Chondrocyte (in vitro differentiated cells): ENCODE results near the gene STC2. TPM values are rescaled to one million over a fixed set of nuclear protein-coding genes. Genes with fewer than 3 reads are reported as not detected.
A peak's percentile ranks its signal among the peaks of the same experiment; 100 is the strongest.

Experiments
- DNase-seq: peaks from one replicate; pipeline ENCODE4 v3.0.0; 2021; ENCODE audit warnings: mixed read lengths, low spot score
- H3K27ac Mint-ChIP-seq: one replicate; pipeline ENCODE4 v1.8.0; 2021; ENCODE audit warnings: mild to moderate bottlenecking, moderate library complexity, mixed read lengths; ENCODE audit not compliant: unreplicated experiment
- H3K27me3 Mint-ChIP-seq: 2 replicates; pipeline ENCODE4 v1.8.0; 2021; ENCODE audit warnings: low read depth, mixed read lengths
- H3K36me3 Mint-ChIP-seq: 2 replicates; pipeline ENCODE4 v1.8.0; 2021; ENCODE audit warnings: low read depth, mixed read lengths
- H3K4me1 Mint-ChIP-seq: 2 replicates; pipeline ENCODE4 v1.8.0; 2021; ENCODE audit warnings: low read depth, mild to moderate bottlenecking, mixed read lengths
- H3K4me3 Mint-ChIP-seq: one replicate; pipeline ENCODE4 v1.8.0; 2021; ENCODE audit warnings: mild to moderate bottlenecking, moderate library complexity, mixed read lengths; ENCODE audit not compliant: unreplicated experiment
- H3K9me3 Mint-ChIP-seq: 2 replicates; pipeline ENCODE4 v1.8.0; 2021; ENCODE audit warnings: low read depth, mixed read lengths
- total RNA-seq: library from RNA; stranded (reverse); gene quantifications from 3 replicates; pipeline ENCODE4 v1.2.1, GENCODE V29; 2021
- TF ChIP-seq, protein P1 (sequence below): fragments of 200-600 bp; sonication (generic); IDR thresholded peaks from 2 replicates; pipeline ENCODE4 v1.5.0; 2021; ENCODE audit warnings: antibody characterized with exemption, mild to moderate bottlenecking, moderate library complexity

The STC2 gene
- total RNA-seq, 1 donor from 2014 or later, result 1,121 TPM

- Mint-ChIP-seq H3K9me3 (no peaks in the 10 kb centered on the region), H3K27me3 (no peaks in the 10 kb centered on the region), H3K4me3 (no peak overlapping the region), H3K27ac (no peak overlapping the region), H3K4me1 (peaks cover 18% of the 10 kb centered on the region), H3K36me3 (peaks cover 3% of the 10 kb centered on the region)
- DNase-seq, result no peak
- TF ChIP-seq, protein P1, sequence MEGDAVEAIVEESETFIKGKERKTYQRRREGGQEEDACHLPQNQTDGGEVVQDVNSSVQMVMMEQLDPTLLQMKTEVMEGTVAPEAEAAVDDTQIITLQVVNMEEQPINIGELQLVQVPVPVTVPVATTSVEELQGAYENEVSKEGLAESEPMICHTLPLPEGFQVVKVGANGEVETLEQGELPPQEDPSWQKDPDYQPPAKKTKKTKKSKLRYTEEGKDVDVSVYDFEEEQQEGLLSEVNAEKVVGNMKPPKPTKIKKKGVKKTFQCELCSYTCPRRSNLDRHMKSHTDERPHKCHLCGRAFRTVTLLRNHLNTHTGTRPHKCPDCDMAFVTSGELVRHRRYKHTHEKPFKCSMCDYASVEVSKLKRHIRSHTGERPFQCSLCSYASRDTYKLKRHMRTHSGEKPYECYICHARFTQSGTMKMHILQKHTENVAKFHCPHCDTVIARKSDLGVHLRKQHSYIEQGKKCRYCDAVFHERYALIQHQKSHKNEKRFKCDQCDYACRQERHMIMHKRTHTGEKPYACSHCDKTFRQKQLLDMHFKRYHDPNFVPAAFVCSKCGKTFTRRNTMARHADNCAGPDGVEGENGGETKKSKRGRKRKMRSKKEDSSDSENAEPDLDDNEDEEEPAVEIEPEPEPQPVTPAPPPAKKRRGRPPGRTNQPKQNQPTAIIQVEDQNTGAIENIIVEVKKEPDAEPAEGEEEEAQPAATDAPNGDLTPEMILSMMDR, result no peak
These were observed 24.4 kb upstream of the STC2 start for GRCh38 chr5:173352366-173353349.

- Mint-ChIP-seq H3K4me3 (no peak overlapping the region), H3K4me1 (peaks cover 11% of the 10 kb centered on the region), H3K27ac (no peak overlapping the region), H3K9me3 (no peaks in the 10 kb centered on the region), H3K27me3 (no peaks in the 10 kb centered on the region), H3K36me3 (no peaks in the 10 kb centered on the region)
- TF ChIP-seq, protein P1, result no peak
- DNase-seq, result no peak
These were observed 14.9 kb upstream of the STC2 start for GRCh38 chr5:173342813-173343755.

GRCh38 chr5:173341961-173342430 is 13.8 kb upstream of the STC2 start:
- TF ChIP-seq, protein P1, result no peak
- no peaks in the 10 kb centered on the region for H3K27me3 Mint-ChIP-seq
- H3K9me3 Mint-ChIP-seq, result no peaks in the 10 kb centered on the region
- H3K27ac Mint-ChIP-seq, result peak overlapping the region; percentile 45
- H3K4me3 Mint-ChIP-seq, result no peak overlapping the region
- H3K4me1 Mint-ChIP-seq, result peaks cover 15% of the 10 kb centered on the region
- no peaks in the 10 kb centered on the region for H3K36me3 Mint-ChIP-seq
- no peak for DNase-seq

DNA sequence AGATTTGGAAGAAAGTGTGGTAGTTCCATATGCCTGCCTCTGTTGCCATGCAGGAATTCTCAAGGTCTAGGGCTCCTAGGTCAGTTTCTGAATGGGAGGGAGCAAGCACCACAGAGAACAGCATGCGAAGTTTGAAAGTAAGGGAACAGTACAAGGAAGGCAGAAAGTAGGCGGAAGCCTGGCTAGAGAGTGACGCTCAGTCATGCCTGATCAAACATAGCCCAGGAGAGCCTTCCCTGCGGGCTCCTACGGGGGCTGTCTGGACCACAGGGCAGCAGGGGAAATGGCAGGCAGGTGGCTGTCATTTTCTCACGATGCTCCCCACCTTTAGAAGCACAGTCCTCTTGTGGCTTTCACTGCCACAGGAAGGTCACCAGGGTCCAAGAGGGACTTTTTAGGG is 12.8 kb upstream of the STC2 start:
- TF ChIP-seq, protein P1, result no peak
- peaks cover 15% of the 10 kb centered on the region for H3K4me1 Mint-ChIP-seq
- no peaks in the 10 kb centered on the region for H3K9me3 Mint-ChIP-seq
- no peak for DNase-seq
- H3K36me3 Mint-ChIP-seq, result no peaks in the 10 kb centered on the region
- H3K27ac Mint-ChIP-seq, result no peak overlapping the region
- H3K4me3 Mint-ChIP-seq, result no peak overlapping the region
- no peaks in the 10 kb centered on the region for H3K27me3 Mint-ChIP-seq

DNA sequence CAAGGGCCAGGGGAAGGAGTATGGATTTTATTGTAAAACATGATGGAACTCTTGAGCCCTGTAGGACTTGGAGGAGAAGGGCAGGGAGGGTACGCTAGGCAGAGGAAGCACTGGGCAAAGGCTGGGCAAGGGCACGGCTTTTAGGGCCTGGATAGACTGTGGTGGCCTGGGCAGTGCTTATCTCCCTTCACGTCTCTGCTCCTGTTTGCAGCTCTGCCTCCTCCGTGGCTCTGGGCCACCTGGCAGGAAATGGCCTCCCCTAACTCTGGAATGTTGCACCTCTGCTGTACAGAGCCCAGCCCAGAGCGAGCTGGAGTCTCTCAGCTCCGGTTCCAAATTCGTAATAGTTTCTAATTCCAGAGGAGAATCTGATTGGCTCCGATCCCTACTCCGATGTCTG is 12.2 kb upstream of the STC2 start:
- Mint-ChIP-seq H3K27ac (no peak overlapping the region), H3K36me3 (peaks cover 3% of the 10 kb centered on the region), H3K27me3 (no peaks in the 10 kb centered on the region), H3K9me3 (no peaks in the 10 kb centered on the region), H3K4me1 (peaks cover 15% of the 10 kb centered on the region), H3K4me3 (no peak overlapping the region)
- TF ChIP-seq, protein P1, result no peak
- no peak for DNase-seq
